GM21737 (cell line): Measurements from ENCODE around the gene TFEB.
"Not testable (repeated sequence)": the region's sequence is repeated elsewhere in the genome, so short reads cannot be mapped to it uniquely, and the experiment has no call there.

ENCODE experiments used
- ATAC-seq: cut with Tn5 transposase; IDR thresholded peaks from one replicate; pipeline ENCODE4 v1.9.1; 2021; ENCODE audit warnings: mild to moderate bottlenecking, moderate library complexity; ENCODE audit not compliant: unreplicated experiment

TFEB gene

DNA sequence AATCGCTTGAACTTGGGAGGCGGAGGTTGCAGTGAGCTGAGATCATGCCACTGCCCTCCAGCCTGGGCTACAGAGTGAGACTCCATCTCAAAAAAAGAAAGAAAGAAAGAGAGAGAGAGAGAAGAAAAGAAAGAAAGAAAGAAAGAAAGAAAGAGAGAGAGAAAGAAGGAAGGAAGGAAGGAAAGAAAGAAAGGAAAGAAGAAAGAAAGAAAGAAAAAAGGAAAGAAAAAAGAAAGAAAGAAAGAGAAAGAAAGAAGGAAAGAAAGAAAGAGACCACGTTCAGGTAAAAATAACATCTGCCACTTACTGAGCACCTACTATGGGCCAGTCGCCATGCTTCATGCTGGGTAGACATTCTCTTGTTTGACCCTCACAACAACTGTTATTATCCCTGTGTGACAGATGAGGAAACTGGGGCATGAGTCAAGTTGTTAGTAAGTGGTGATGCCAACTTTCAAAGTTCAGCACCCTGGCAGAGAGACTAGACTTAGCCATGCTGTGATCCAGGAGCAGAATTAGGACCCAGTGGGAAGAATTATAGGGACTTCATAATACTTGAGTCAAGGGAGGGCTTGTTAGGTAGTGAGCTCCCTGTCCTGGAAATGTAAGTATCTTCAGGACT is 30.7 kb upstream of the TFEB start:
- ATAC-seq, result not testable (repeated sequence)

DNA sequence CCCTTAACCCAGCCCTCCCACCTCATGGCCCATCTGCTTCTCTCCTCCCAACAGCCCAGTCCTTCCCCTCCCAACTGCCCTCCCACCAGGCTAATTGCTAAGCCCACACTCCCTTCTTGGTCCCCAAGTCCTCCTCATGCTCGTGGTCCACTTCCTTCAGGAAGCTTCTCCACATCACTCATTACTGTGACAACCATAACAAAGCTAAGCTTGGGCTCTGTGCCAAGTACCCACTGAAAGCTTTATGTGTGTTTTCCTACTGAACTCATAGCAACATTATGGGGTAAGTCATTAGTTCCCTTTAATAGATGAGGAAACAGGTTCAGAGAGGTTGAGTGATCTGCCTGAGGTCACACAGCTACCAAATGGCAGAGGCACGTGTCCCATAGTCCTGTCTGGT is 28.1 kb upstream of the TFEB start:
- ATAC-seq, result no peak

DNA sequence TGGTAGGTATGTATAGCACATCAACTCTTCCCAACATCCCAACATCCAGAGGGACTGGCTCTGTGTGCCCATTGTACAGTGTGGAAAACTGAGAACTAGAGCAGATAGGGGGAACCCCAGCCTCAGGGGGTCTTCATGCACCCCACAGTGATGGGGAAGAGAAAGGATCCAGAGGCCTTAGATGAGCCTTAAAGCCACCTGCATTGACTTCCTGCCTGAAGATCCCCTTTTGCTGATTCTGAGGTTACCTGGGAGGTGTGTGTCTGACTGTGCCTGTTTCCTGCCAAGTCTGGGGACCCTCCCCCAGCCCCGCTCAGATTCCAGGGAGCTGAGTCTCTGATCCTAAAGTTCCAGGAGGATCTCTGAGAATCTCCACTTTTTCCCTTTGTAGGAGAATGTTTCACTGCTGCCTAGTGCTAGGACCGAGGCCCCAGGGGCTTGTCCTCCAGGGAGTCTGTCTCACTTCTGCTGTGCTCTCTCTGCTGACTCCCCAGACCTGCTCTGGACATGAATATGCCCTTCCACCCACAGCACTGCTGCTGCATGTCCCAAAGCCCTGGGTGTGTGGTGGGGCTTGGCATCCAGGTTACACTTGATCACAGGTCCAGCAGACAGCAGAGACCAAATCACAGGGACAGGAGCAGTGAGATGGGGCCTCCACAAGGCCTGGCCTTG is 24.6 kb upstream of the TFEB start:
- ATAC-seq, result no peak

- ATAC-seq, result no peak
Observed at GRCh38 chr6:41759106-41759904, 23.9 kb upstream of the TFEB start.

DNA sequence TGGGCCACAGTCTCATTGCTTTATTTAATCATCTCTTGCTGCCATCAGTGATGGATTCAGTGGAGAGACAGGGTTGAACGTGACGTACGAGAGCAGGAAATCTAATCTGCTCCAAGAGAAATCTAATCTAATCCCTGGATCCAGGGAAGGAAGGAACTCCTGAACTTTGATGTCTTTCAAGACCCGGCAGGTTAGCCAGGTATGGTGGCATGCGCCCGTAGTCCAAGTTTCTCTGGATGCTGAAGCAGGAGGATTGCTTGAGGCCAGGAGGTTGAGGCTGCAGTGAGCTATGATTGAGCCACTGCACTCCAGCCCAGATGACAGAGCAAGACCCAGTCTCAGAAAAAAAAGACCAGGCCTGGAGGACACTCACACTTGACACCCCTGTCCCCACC is 23.2 kb upstream of the TFEB start:
- no peak for ATAC-seq

- no peak for ATAC-seq
Observed at GRCh38 chr6:41757931-41758640, 22.7 kb upstream of the TFEB start.

- ATAC-seq, result no peak
Observed at GRCh38 chr6:41757271-41757670, 21.9 kb upstream of the TFEB start.

- no peak for ATAC-seq
Observed at GRCh38 chr6:41756354-41756753, 20.9 kb upstream of the TFEB start.

GRCh38 chr6:41755895-41756294 is 20.5 kb upstream of the TFEB start:
- ATAC-seq, result no peak

DNA sequence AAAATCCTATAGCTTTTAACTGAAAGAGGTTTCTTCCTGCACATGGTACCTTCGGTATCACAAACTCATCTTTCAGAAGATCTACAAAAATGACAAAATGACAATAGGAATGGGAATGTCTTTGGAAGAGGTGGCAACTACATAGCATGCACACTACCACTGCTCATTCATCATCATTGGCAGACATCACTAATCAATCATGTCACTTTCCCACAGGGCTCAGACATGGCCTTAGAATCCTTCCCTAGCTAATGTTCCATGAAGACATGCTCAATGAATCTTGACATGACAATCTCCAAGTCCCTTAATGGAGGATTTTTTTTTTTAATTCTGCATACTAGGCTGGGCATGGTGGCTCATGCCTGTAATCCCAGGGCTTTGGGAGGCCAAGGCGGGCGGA is 15.0 kb upstream of the TFEB start:
- no peak for ATAC-seq

- no peak for ATAC-seq
Observed at GRCh38 chr6:41748542-41748941, 13.1 kb upstream of the TFEB start.

DNA sequence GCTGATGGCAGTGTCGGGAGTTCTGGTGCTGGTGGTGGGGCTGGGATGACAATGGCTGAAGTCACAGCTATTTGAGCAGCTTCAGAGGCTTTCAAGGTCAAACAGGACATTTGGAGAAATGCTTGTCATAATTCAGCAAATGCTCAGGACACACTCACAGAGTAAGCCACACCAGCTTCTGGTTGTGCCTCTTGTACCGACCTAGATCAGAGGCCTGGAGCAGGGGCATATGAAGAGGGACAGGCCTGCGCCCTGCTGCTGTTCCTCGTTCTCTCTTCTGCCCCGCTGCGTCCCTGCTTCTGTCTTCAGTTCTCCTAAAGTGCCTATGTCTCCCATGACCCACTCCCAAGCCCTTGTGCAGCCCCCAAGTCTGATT is 12.7 kb upstream of the TFEB start:
- ATAC-seq, result no peak

- ATAC-seq, result no peak
Observed at GRCh38 chr6:41747256-41748101, 12.1 kb upstream of the TFEB start, which contains the start of gene PGC. PGC (minus strand) TSS chr6:41747397; CDS start chr6:41747334, 63 bp downstream.

DNA sequence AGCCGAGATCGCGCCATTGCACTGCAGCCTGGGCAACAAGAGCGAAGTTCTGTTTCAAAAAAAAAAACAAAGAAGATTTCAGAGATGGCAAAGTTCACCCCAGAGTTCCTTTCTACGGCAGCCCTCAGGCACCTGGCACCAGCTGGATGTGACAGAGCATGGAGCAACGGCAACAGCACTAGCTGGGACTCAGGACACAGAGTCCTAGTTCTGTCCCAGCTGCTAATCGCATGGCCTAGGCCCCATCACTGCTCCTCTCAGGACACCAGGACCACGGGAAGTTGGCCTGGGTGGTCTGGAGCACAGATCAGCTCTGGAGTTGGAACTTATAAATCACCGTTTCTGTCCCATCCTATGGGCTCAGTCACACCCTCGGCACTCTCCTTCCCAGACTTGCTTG is 10.7 kb upstream of the TFEB start:
- no peak for ATAC-seq

- ATAC-seq, result no peak
Observed at GRCh38 chr6:41744236-41744787, 8.9 kb upstream of the TFEB start.

- ATAC-seq, result no peak
Observed at GRCh38 chr6:41743406-41744235, 8.2 kb upstream of the TFEB start.

DNA sequence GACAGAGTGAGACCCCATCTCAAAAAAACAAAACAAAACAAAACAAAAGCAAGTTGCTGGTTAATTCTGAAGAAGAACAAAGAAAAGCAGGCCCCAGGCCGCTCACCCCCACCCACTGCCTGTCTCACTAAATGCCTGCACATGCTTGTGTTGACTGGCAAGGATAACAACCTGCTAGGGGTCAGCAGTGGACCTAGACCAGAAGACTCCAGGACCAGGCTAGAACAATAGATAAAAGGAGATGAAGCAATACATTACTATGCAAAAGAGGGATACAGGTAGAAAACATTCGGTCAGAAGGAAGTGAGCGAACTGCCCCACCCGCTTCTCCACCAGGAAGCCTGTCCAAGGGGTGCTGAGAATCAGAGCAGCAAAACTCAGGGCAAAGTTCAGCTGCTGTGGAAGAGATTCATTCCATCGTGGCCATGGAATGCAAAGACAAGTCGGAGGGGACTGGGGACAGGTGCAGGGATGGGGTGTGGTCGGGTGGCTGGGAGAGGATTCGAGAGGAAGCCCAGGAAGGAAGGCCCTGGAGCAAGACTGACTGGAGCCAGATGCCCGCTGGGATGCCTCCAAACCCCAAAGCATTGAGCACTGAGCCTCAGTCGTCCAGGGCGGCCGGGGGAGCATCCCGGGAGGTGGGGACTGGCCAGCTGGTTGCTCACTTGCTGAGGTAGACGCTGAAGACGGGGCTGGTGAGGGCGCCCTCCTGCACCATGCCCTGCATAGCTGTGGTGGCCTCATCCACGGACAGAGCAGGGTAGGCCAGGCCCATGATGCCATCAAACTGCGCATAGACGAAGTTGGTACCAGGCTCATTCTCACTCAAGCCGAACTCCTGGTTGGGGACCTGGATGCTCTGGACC is 6.5 kb upstream of the TFEB start:
- ATAC-seq, result no peak

GRCh38 chr6:41740366-41741162 is 5.2 kb upstream of the TFEB start:
- ATAC-seq, result no peak
